Liver (tissue), 3 donors: ENCODE data around the gene SCG3.

Experiments used
- CTCF ChIP-seq: fragments of 150-350 bp; IDR thresholded peaks from 2 replicates; pipeline ENCODE4 v1.5.1; 2017; ENCODE audit warnings: improper control_type of control experiment, low read depth, low read length; ENCODE audit not compliant: missing input control
- JUND ChIP-seq, 2 donors: IDR thresholded peaks; 2 replicates each; pipeline ENCODE4 v1.6.1; 2016; ENCODE audit warnings: antibody characterized with exemption in 2 of 2
- RAD21 ChIP-seq, 2 donors: IDR thresholded peaks; 2 replicates each; pipeline ENCODE4 v1.6.1; 2016; ENCODE audit warnings: antibody characterized with exemption in 2 of 2, mild to moderate bottlenecking in 2 of 2
- donor health status: healthy.
- donor health status: healthy.

- TF ChIP-seq CTCF (no peak), RAD21 (IDR thresholded peaks at IDR 0.05) (peak in 1 of 2 donors; percentile 3), JUND (IDR thresholded peaks at IDR 0.05) (peak in 1 of 2 donors; percentile 40)
Measured at GRCh38 chr15:51721199-51721960, 40.1 kb downstream of the SCG3 start.
